Measurements from ENCODE around the gene TAF4.
"Not testable (repeated sequence)": the region's sequence is repeated elsewhere in the genome, so short reads cannot be mapped to it uniquely, and the experiment has no call there.

The TAF4 gene

GRCh38 chr20:62059401-62059800 lies 6.3 kb downstream of the TAF4 start:
- TF ChIP-seq, protein P1, sequence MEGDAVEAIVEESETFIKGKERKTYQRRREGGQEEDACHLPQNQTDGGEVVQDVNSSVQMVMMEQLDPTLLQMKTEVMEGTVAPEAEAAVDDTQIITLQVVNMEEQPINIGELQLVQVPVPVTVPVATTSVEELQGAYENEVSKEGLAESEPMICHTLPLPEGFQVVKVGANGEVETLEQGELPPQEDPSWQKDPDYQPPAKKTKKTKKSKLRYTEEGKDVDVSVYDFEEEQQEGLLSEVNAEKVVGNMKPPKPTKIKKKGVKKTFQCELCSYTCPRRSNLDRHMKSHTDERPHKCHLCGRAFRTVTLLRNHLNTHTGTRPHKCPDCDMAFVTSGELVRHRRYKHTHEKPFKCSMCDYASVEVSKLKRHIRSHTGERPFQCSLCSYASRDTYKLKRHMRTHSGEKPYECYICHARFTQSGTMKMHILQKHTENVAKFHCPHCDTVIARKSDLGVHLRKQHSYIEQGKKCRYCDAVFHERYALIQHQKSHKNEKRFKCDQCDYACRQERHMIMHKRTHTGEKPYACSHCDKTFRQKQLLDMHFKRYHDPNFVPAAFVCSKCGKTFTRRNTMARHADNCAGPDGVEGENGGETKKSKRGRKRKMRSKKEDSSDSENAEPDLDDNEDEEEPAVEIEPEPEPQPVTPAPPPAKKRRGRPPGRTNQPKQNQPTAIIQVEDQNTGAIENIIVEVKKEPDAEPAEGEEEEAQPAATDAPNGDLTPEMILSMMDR (IDR thresholded peaks at IDR 0.05), result no peak
- no peak for TF ChIP-seq ZFX (IDR thresholded peaks at IDR 0.05; ENCODE audit: borderline replicate concordance)

GRCh38 chr20:62058941-62059340 lies 6.7 kb downstream of the TAF4 start:
- no peak for TF ChIP-seq ZFX (IDR thresholded peaks at IDR 0.05; ENCODE audit: borderline replicate concordance)
- TF ChIP-seq, protein P1 (IDR thresholded peaks at IDR 0.05), result no peak
- H3K27ac ChIP-seq, result no peak overlapping the region

More at GRCh38 chr20:62059401-62059800, 6.3 kb downstream of the TAF4 start:
- no peak overlapping the region for H3K27ac ChIP-seq

- no peak for TF ChIP-seq ZFX (IDR thresholded peaks at IDR 0.05; ENCODE audit: borderline replicate concordance)
- TF ChIP-seq, protein P1 (IDR thresholded peaks at IDR 0.05), result no peak
Measured at GRCh38 chr20:62056975-62057374, 8.7 kb downstream of the TAF4 start.

GRCh38 chr20:62056377-62056776 lies 9.3 kb downstream of the TAF4 start:
- no peak for TF ChIP-seq ZFX (IDR thresholded peaks at IDR 0.05; ENCODE audit: borderline replicate concordance)
- TF ChIP-seq, protein P1 (IDR thresholded peaks at IDR 0.05), result no peak
- H3K27ac ChIP-seq, result no peak overlapping the region

More at GRCh38 chr20:62056975-62057374, 8.7 kb downstream of the TAF4 start:
- H3K27ac ChIP-seq, result no peak overlapping the region

GRCh38 chr20:62055862-62056115 lies 9.9 kb downstream of the TAF4 start:
- H3K27ac ChIP-seq, result not testable (repeated sequence)

GRCh38 chr20:62055106-62055861 lies 10.4 kb downstream of the TAF4 start:
- H3K27ac ChIP-seq, result no peak overlapping the region
- TF ChIP-seq, protein P1 (IDR thresholded peaks at IDR 0.05), result no peak
- no peak for TF ChIP-seq ZFX (IDR thresholded peaks at IDR 0.05; ENCODE audit: borderline replicate concordance)

- no peak overlapping the region for H3K27ac ChIP-seq
- TF ChIP-seq ZFX (IDR thresholded peaks at IDR 0.05; ENCODE audit: borderline replicate concordance), result no peak
- TF ChIP-seq, protein P1 (IDR thresholded peaks at IDR 0.05), result no peak
Measured at GRCh38 chr20:62054451-62054953, 11.2 kb downstream of the TAF4 start.

All from 22Rv1 (cell line).